HCT116 (cell line): ENCODE data around the gene RHOU. TPM values are rescaled to one million over a fixed set of nuclear protein-coding genes. Genes with fewer than 3 reads are reported as not detected.

Source experiments
- ATAC-seq: fragments of 200-7000 bp; cut with Tn5 transposase; 2 replicates; pipeline ENCODE4 v1.9.1; 2020; ENCODE audit warnings: mild to moderate bottlenecking, moderate library complexity
- BruUV-seq: library from RNA; stranded (reverse); fragments of 400-500 nt; replicated peaks from 2 replicates; lab custom pipeline; 2021; lab: Mats Ljungman, UMichigan
- CTCF ChIA-PET: fragments of 300-600 bp; sonication (Branson Sonifier 250); formaldehyde crosslinking; loops from one replicate; lab custom pipeline; 2021; ENCODE audit warnings: antibody characterized with exemption; lab: Charles Lee
- POLR2A ChIA-PET: fragments of 300-600, 350-600 bp; sonication (Branson Sonifier 250); formaldehyde crosslinking; loops from one replicate; lab custom pipeline; 2021; ENCODE audit warnings: antibody characterized with exemption; lab: Charles Lee
- RAD21 ChIA-PET, 2 experiments: fragments of 300-600 bp; sonication (Branson Sonifier 250); formaldehyde crosslinking; loops; one replicate each; lab custom pipeline; 2023; ENCODE audit warnings: low total read pairs in 2 of 2; ENCODE audit not compliant: uncharacterized antibody in 2 of 2, unreplicated experiment in 2 of 2, low non-redundant PET in 1 of 2; lab: Charles Lee
- DNase-seq: peaks from one replicate; pipeline ENCODE4 v3.0.0-alpha.2; 2010; ENCODE audit warnings: low read depth, low spot score
- H2AFZ ChIP-seq: fragments of 200-600 bp; shearing (Covaris generic), sonication (generic); 2 replicates; pipeline ENCODE4 v1.6.1; 2017; ENCODE audit warnings: low read depth, mixed run types, mixed read lengths, antibody characterized with exemption, low read length; ENCODE audit not compliant: poor library complexity, severe bottlenecking
- H3K27ac ChIP-seq: 2 replicates; pipeline ENCODE4 v1.5.1; 2012; ENCODE audit warnings: low read depth, low read length
- H3K27me3 ChIP-seq: fragments of 200-600 bp; sonication (generic); 2 replicates; pipeline ENCODE4 v1.6.1; 2016; ENCODE audit warnings: mixed run types, low read length, mixed read lengths; ENCODE audit not compliant: insufficient read depth
- H3K36me3 ChIP-seq, 2 experiments: fragments of 200-500 bp in 1 of 2; fragments of 200-600 bp in 1 of 2; sonication (Bioruptor generic) in 1 of 2; sonication (generic) in 1 of 2; 2 replicates each; pipeline versions ENCODE4 v1.5.1 to v1.6.1; 2014 to 2016; ENCODE audit warnings: low read length in 2 of 2, inconsistent platforms in 1 of 2, mixed read lengths in 1 of 2, mixed run types in 1 of 2; ENCODE audit not compliant: insufficient read depth in 2 of 2, control insufficient read depth in 1 of 2
- H3K4me1 ChIP-seq, 2 experiments: fragments of 200-600 bp in 1 of 2; sonication (generic) in 1 of 2; 2 replicates each; pipeline versions ENCODE4 v1.5.1 to v1.6.1; 2012 to 2017; ENCODE audit warnings: low read length in 2 of 2, inconsistent platforms in 1 of 2, mild to moderate bottlenecking in 1 of 2, mixed read lengths in 1 of 2, mixed run types in 1 of 2, moderate library complexity in 1 of 2; ENCODE audit not compliant: insufficient read depth in 2 of 2, control insufficient read depth in 1 of 2
- H3K4me2 ChIP-seq: fragments of 200-600 bp; sonication (generic); 2 replicates; pipeline ENCODE4 v1.6.1; 2017; ENCODE audit warnings: mixed run types, low read length, mixed read lengths
- H3K4me3 ChIP-seq, 2 experiments: fragments of 200-600 bp in 1 of 2; sonication (generic) in 1 of 2; replicated peaks in 1 of 2; 2 replicates each; pipeline ENCODE4 v1.5.1; 2011 to 2016; ENCODE audit warnings: low read length in 2 of 2, control low read depth in 1 of 2, low read depth in 1 of 2, mild to moderate bottlenecking in 1 of 2, mixed read lengths in 1 of 2, mixed run types in 1 of 2
- H3K79me2 ChIP-seq: fragments of 200-600 bp; sonication (generic); 2 replicates; pipeline ENCODE4 v1.6.1; 2017; ENCODE audit warnings: mild to moderate bottlenecking, mixed run types, low read length, moderate library complexity, mixed read lengths; ENCODE audit not compliant: insufficient read depth
- H3K9ac ChIP-seq: fragments of 200-600 bp; sonication (generic); 2 replicates; pipeline ENCODE4 v1.6.1; 2016; ENCODE audit warnings: low read length, mixed read lengths
- H3K9me2 ChIP-seq: fragments of 200-600 bp; sonication (generic), shearing (Covaris generic); 2 replicates; pipeline ENCODE4 v1.6.1; 2017; ENCODE audit warnings: mixed run types, mild to moderate bottlenecking, moderate library complexity; ENCODE audit not compliant: insufficient read depth
- H3K9me3 ChIP-seq, 2 experiments: fragments of 200-500 bp in 1 of 2; fragments of 200-600 bp in 1 of 2; sonication (Bioruptor generic) in 1 of 2; sonication (generic) in 1 of 2; 2 replicates each; pipeline ENCODE4 v1.6.1; 2014 to 2017; ENCODE audit warnings: low read length in 2 of 2, mixed read lengths in 2 of 2, inconsistent platforms in 1 of 2, low read depth in 1 of 2, mild to moderate bottlenecking in 1 of 2, mixed run types in 1 of 2, moderate library complexity in 1 of 2; ENCODE audit not compliant: control insufficient read depth in 1 of 2, insufficient read depth in 1 of 2
- H4K20me1 ChIP-seq: fragments of 200-600 bp; sonication (generic), shearing (Covaris generic); 2 replicates; pipeline ENCODE4 v1.6.1; 2017; ENCODE audit warnings: mixed run types, mild to moderate bottlenecking, moderate library complexity; ENCODE audit not compliant: insufficient read depth
- CEBPB ChIP-seq: IDR thresholded peaks from 2 replicates; pipeline ENCODE4 v1.6.1; 2012; ENCODE audit warnings: low read depth
- CTCF ChIP-seq, 3 experiments: fragments of 200-600 bp in 1 of 3; sonication (generic) in 1 of 3; IDR thresholded peaks in 2 of 3; conservative IDR thresholded peaks in 1 of 3; 2 replicates each; pipeline ENCODE4 v1.5.1; 2012 to 2017; ENCODE audit warnings: low read depth in 2 of 3, low read length in 2 of 3, antibody characterized with exemption in 1 of 3, borderline replicate concordance in 1 of 3, control low read depth in 1 of 3, mild to moderate bottlenecking in 1 of 3, mixed read lengths in 1 of 3, mixed run types in 1 of 3, moderate library complexity in 1 of 3; ENCODE audit not compliant: insufficient read depth in 1 of 3
- EGR1 ChIP-seq: IDR thresholded peaks from 2 replicates; pipeline ENCODE4 v1.6.1; 2012; ENCODE audit warnings: low read depth
- ELF1 ChIP-seq: IDR thresholded peaks from 2 replicates; pipeline ENCODE4 v1.6.1; 2012; ENCODE audit warnings: low read depth, borderline replicate concordance
- EZH2 ChIP-seq: fragments of 200-600 bp; sonication (generic); IDR thresholded peaks from 2 replicates; pipeline ENCODE4 v1.6.1; 2017; ENCODE audit warnings: antibody characterized with exemption, mixed run types
- EZH2phosphoT487 ChIP-seq: fragments of 200-600 bp; IDR thresholded peaks from 2 replicates; pipeline ENCODE4 v1.6.1; 2018; ENCODE audit warnings: antibody characterized with exemption, borderline replicate concordance
- FOSL1 ChIP-seq: IDR thresholded peaks from 2 replicates; pipeline ENCODE4 v1.6.1; 2012; ENCODE audit warnings: low read depth
- JUND ChIP-seq: IDR thresholded peaks from 2 replicates; pipeline ENCODE4 v1.6.1; 2012
- MAX ChIP-seq: IDR thresholded peaks from 2 replicates; pipeline ENCODE4 v1.6.1; 2012
- POLR2A ChIP-seq: IDR thresholded peaks from 2 replicates; pipeline ENCODE4 v1.7.0; 2011; ENCODE audit warnings: borderline replicate concordance; ENCODE audit not compliant: insufficient read depth, insufficient read length; ENCODE audit errors: extremely low read depth
- POLR2AphosphoS5 ChIP-seq: IDR thresholded peaks from 2 replicates; pipeline ENCODE4 v1.6.1; 2011; ENCODE audit warnings: mild to moderate bottlenecking, low read depth, low read length, moderate library complexity
- RAD21 ChIP-seq: IDR thresholded peaks from 2 replicates; pipeline ENCODE4 v1.6.1; 2012; ENCODE audit warnings: low read depth, mild to moderate bottlenecking
- REST ChIP-seq: IDR thresholded peaks from 2 replicates; pipeline ENCODE4 v1.6.1; 2012; ENCODE audit warnings: low read depth
- SIN3A ChIP-seq: IDR thresholded peaks from 2 replicates; pipeline ENCODE4 v1.6.1; 2012; ENCODE audit warnings: low read depth
- SP1 ChIP-seq: IDR thresholded peaks from 2 replicates; pipeline ENCODE4 v1.6.1; 2012; ENCODE audit warnings: low read depth
- SRF ChIP-seq: IDR thresholded peaks from 2 replicates; pipeline ENCODE4 v1.6.1; 2012; ENCODE audit warnings: low read depth
- YY1 ChIP-seq: IDR thresholded peaks from 2 replicates; pipeline ENCODE4 v1.6.1; 2011; ENCODE audit warnings: low read length, low read depth, moderate library complexity, mild to moderate bottlenecking; ENCODE audit not compliant: insufficient replicate concordance; ENCODE audit errors: extremely low read depth
- ZBTB33 ChIP-seq: IDR thresholded peaks from 2 replicates; pipeline ENCODE4 v1.6.1; 2011; ENCODE audit warnings: mild to moderate bottlenecking, low read length, moderate library complexity; ENCODE audit not compliant: insufficient replicate concordance; ENCODE audit errors: extremely low read depth
- intact Hi-C: fragments of 100-400 bp; cut with micrococcal nuclease; formaldehyde crosslinking; loops from 2 replicates; pipeline ENCODE4 v1.10.0; 2022
- total RNA-seq: library from RNA; stranded (reverse); gene quantifications from one replicate; pipeline ENCODE4 v1.2.1, GENCODE V29; 2021; ENCODE audit not compliant: unreplicated experiment

Gene RHOU
- total RNA-seq, 1 experiment from 2014 or later: 4.0 TPM

DNA sequence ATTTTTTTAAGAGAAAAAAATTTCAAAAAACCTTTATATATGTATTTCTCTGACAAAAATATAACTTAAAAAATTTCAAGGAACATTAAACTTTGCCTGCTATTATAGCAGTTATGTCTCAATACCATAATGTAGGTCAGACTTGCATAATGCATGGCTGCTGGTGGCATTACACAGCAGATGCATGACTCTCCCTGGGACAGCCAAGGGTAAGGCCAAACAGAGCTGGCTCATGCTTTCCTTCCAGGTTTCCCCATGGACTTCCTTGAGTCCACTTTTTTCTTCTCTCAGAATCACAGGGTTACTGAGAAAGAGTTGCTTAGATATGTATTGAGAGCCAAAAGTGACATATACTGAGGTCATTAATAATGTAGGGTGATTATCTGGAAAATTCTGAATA lies 43.7 kb downstream of the RHOU start:
- H4K20me1 ChIP-seq: no peaks in the 10 kb centered on the region
- ATAC-seq (no peak), DNase-seq (no peak)
- no peak overlapping the region for H3K4me3 ChIP-seq
- H2AFZ ChIP-seq: no peak overlapping the region
- no peak overlapping the region for H3K4me2 ChIP-seq
- RAD21 ChIA-PET: no interaction called here
- no peaks in the 10 kb centered on the region for H3K27me3 ChIP-seq
- no peaks in the 10 kb centered on the region for H3K79me2 ChIP-seq
- no peaks in the 10 kb centered on the region; a peak in 1 of 4 replicates for H3K9me3 ChIP-seq
- intact Hi-C loops: no loop called here
- peaks cover 6 to 11% of the 10 kb centered on the region in 2 experiments; a peak in 3 of 4 replicates for H3K4me1 ChIP-seq
- CTCF ChIA-PET: no interaction called here
- H3K9ac ChIP-seq: no peak overlapping the region
- BruUV-seq: no TSS peak
- TF ChIP-seq FOSL1 (no peak), ZBTB33 (no peak), POLR2AphosphoS5 (no peak), SIN3A (no peak), POLR2A (no peak), EZH2phosphoT487 (no peak), CTCF (IDR thresholded peaks at IDR 0.05 in 2 of 3, conservative IDR thresholded peaks at IDR 0.05 in 1 of 3; ENCODE audit: borderline replicate concordance in 1 of 3, insufficient read depth in 1 of 3, low read depth in 2 of 3, low read length in 2 of 3) (no peak), ELF1 (no peak), SRF (no peak), YY1 (no peak), REST (no peak), EGR1 (no peak), CEBPB (no peak), MAX (no peak), EZH2 (no peak), RAD21 (no peak), JUND (no peak), SP1 (no peak)
- POLR2A ChIA-PET: no interaction called here
- no peak overlapping the region for H3K27ac ChIP-seq
- no peaks in the 10 kb centered on the region for H3K36me3 ChIP-seq
- no peaks in the 10 kb centered on the region for H3K9me2 ChIP-seq
